ENCODE data around the gene ULK4. TPM values are rescaled to one million over a fixed set of nuclear protein-coding genes. Genes with fewer than 3 reads are reported as not detected.

ULK4 gene
- total RNA-seq, 2 experiments from 2014 or later = 6.8 to 6.9 TPM

GRCh38 chr3:41244620-41245336 lies 717.1 kb downstream of the ULK4 start:
- Mint-ChIP-seq H3K27me3 (no peaks in the 10 kb centered on the region), H3K27ac (no peak overlapping the region), H3K36me3 (ENCODE audit: low read depth) (peaks cover 13% of the 10 kb centered on the region), H3K4me1 (ENCODE audit: low read depth) (no peaks in the 10 kb centered on the region), H3K4me3 (no peak overlapping the region), H3K9me3 (no peaks in the 10 kb centered on the region)
- TF ChIP-seq, protein P1, sequence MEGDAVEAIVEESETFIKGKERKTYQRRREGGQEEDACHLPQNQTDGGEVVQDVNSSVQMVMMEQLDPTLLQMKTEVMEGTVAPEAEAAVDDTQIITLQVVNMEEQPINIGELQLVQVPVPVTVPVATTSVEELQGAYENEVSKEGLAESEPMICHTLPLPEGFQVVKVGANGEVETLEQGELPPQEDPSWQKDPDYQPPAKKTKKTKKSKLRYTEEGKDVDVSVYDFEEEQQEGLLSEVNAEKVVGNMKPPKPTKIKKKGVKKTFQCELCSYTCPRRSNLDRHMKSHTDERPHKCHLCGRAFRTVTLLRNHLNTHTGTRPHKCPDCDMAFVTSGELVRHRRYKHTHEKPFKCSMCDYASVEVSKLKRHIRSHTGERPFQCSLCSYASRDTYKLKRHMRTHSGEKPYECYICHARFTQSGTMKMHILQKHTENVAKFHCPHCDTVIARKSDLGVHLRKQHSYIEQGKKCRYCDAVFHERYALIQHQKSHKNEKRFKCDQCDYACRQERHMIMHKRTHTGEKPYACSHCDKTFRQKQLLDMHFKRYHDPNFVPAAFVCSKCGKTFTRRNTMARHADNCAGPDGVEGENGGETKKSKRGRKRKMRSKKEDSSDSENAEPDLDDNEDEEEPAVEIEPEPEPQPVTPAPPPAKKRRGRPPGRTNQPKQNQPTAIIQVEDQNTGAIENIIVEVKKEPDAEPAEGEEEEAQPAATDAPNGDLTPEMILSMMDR (IDR thresholded peaks at IDR 0.05) = no peak
- DNase-seq = no peak
- intact Hi-C loops (cut with micrococcal nuclease) = no loop called here
- ChIA-PET POLR2A (interaction anchor here (0.6 to 4.6 kb wide), 3 partner anchors 9 to 68 kb away, joined by 3 to 14 read pairs (median 4); partner anchors contain the start of gene CTNNB1), CTCF (no interaction called here)
- no peak for ATAC-seq

DNA sequence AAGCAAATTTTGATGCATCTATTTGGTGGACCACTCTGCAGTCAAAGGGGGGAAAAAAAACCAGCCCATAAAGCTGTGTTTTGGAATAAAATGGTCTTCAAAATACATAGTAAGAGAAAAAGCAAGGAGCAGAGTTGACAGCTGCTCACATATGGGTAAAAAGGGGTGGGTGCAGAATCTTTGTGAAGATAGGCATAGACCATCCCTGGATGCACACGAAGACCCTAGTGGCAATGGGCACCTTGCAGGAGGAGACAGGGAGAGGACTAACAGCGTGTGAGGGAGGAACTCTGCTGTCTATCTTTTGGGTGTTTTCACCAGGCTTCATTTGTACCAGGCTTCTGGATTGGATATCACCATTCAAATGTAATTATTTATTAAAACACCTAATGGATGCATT lies 718.7 kb downstream of the ULK4 start:
- no peak for DNase-seq
- H3K4me3 Mint-ChIP-seq = no peak overlapping the region

GRCh38 chr3:41241800-41242571 lies 719.9 kb downstream of the ULK4 start:
- no peak overlapping the region for H3K4me3 Mint-ChIP-seq
- intact Hi-C loops (cut with micrococcal nuclease) = no loop called here
- CTCF ChIA-PET = no interaction called here
- no peak for DNase-seq
- H3K27me3 Mint-ChIP-seq = no peaks in the 10 kb centered on the region
- H3K4me1 Mint-ChIP-seq (ENCODE audit: low read depth) = no peaks in the 10 kb centered on the region
- TF ChIP-seq, protein P1 (IDR thresholded peaks at IDR 0.05) = no peak
- peak overlapping the region; percentile 17 for H3K27ac Mint-ChIP-seq
- no peaks in the 10 kb centered on the region for H3K9me3 Mint-ChIP-seq
- no peak for ATAC-seq
- POLR2A ChIA-PET = interaction anchor here (0.8 to 4.6 kb wide), 2 partner anchors 9 to 43 kb away, joined by 3 to 14 read pairs; partner anchors contain the start of gene CTNNB1
- peaks cover 35% of the 10 kb centered on the region for H3K36me3 Mint-ChIP-seq (ENCODE audit: low read depth)

More for the DNA sequence above, 718.7 kb downstream of the ULK4 start:
- ATAC-seq = no peak
- POLR2A ChIA-PET = interaction anchor here (4.6 kb wide), 1 partner anchor 44 kb away, joined by 14 read pairs; the partner anchor contains the start of gene CTNNB1
- no peaks in the 10 kb centered on the region for H3K27me3 Mint-ChIP-seq
- no peak overlapping the region for H3K27ac Mint-ChIP-seq
- CTCF ChIA-PET = interaction anchor here (1.1 kb wide), 1 partner anchor 18 kb away, joined by 3 read pairs; no protein-coding TSS in a partner anchor
- intact Hi-C loops (cut with micrococcal nuclease) = no loop called here
- no peaks in the 10 kb centered on the region for H3K9me3 Mint-ChIP-seq
- TF ChIP-seq, protein P1 (IDR thresholded peaks at IDR 0.05) = no peak
- H3K36me3 Mint-ChIP-seq (ENCODE audit: low read depth) = peaks cover 28% of the 10 kb centered on the region
- no peaks in the 10 kb centered on the region for H3K4me1 Mint-ChIP-seq (ENCODE audit: low read depth)

GRCh38 chr3:41241161-41241560 lies 720.7 kb downstream of the ULK4 start:
- no peak overlapping the region for H3K4me3 Mint-ChIP-seq
- ChIA-PET CTCF (interaction anchor here (1.0 kb wide), 1 partner anchor 33 kb away, joined by 4 read pairs; no protein-coding TSS in a partner anchor), POLR2A (interaction anchor here (0.8 to 4.6 kb wide), 2 partner anchors 8 to 42 kb away, joined by 3 to 14 read pairs; partner anchors contain the start of gene CTNNB1)
- TF ChIP-seq, protein P1 (IDR thresholded peaks at IDR 0.05) = no peak
- H3K9me3 Mint-ChIP-seq = no peaks in the 10 kb centered on the region
- intact Hi-C loops (cut with micrococcal nuclease) = no loop called here
- DNase-seq = no peak
- peaks cover 42% of the 10 kb centered on the region for H3K36me3 Mint-ChIP-seq (ENCODE audit: low read depth)
- H3K27ac Mint-ChIP-seq = no peak overlapping the region
- no peaks in the 10 kb centered on the region for H3K27me3 Mint-ChIP-seq
- no peaks in the 10 kb centered on the region for H3K4me1 Mint-ChIP-seq (ENCODE audit: low read depth)
- ATAC-seq = no peak

Data from activated CD8-positive, alpha-beta T cell treated with anti-CD3 and anti-CD28 coated beads for 36 hours (primary cell).